ENCODE measurements around the gene HINFP. TPM values are rescaled to one million over a fixed set of nuclear protein-coding genes. Genes with fewer than 3 reads are reported as not detected.
A peak's percentile ranks its signal among the peaks of the same experiment; 100 is the strongest.

HINFP gene
- total and polyA plus RNA-seq, 2 of the 4 experiments (the other 2 are of a cell fraction), result 9.1 to 15.3 TPM

GRCh38 chr11:119175493-119176077, 54.2 kb downstream of the HINFP start:
- WGBS, 2 experiments (ENCODE audit: extremely low coverage in 2 of 2, insufficient read length in 1 of 2), result no CpG with 5 or more reads among the region's 6 CpGs
- DNase-seq (peak; percentile 58), ATAC-seq (ENCODE audit: low read depth) (peak; percentile 80)
- no peak overlapping the region for H3K56ac ChIP-seq (ENCODE audit: extremely low read depth, insufficient read depth, low read length)
- no peak overlapping the region for H4K5ac ChIP-seq (ENCODE audit: low read depth, low read length)
- no peak overlapping the region for H3K14ac ChIP-seq (replicated peaks; ENCODE audit: low read depth, low read length)
- no peaks in the 10 kb centered on the region for H4K20me1 ChIP-seq (ENCODE audit: insufficient read depth, low read length)
- H3K4ac ChIP-seq (ENCODE audit: low read depth, low read length), result 0 out of 2 replicates have a peak overlapping the region, but pooled peaks have one; percentile 17
- no peak overlapping the region for H2BK5ac ChIP-seq (ENCODE audit: low read depth, low read length, poor library complexity, severe bottlenecking)
- H2AK9ac ChIP-seq (replicated peaks; ENCODE audit: low read depth, low read length, poor library complexity), result no peak overlapping the region
- H3K9me3 ChIP-seq (ENCODE audit: control insufficient read depth, insufficient read depth, low read length), result no peaks in the 10 kb centered on the region
- H2BK120ac ChIP-seq (ENCODE audit: low read depth, low read length), result 0 out of 2 replicates have a peak overlapping the region, but pooled peaks have one; percentile 38
- no peak overlapping the region for H3K27ac ChIP-seq (ENCODE audit: insufficient read depth, low read length)
- dilution Hi-C loops (cut with HindIII; ENCODE audit: low sequenced_read_pairs, unreplicated experiment) (no loop called here), intact Hi-C loops (cut with micrococcal nuclease) (no loop called here), in situ Hi-C loops (cut with MboI; ENCODE audit: low sequenced_read_pairs) (no loop called here)
- 0 out of 2 replicates have a peak overlapping the region, but pooled peaks have one; percentile 22 for H2AK5ac ChIP-seq (ENCODE audit: low read depth, low read length)
- no peak overlapping the region for H3K23ac ChIP-seq (ENCODE audit: low read depth, low read length)
- no peak overlapping the region for H3K4me2 ChIP-seq (ENCODE audit: low read depth, low read length)
- no peak overlapping the region for H4K91ac ChIP-seq (ENCODE audit: insufficient read depth, low read depth, low read length)
- H3K36me3 ChIP-seq (ENCODE audit: control insufficient read depth, insufficient read depth, low read length), result peaks cover 6% of the 10 kb centered on the region; the same call in 1 of the 2 replicates
- no peak overlapping the region for H4K8ac ChIP-seq (ENCODE audit: low read depth in 2 of 2, low read length in 2 of 2)
- H3K9me1 ChIP-seq (ENCODE audit: insufficient read depth, low read length), result peaks cover 16% of the 10 kb centered on the region
- H2BK15ac ChIP-seq (ENCODE audit: low read depth, low read length), result no peak overlapping the region
- no peak overlapping the region for H2BK20ac ChIP-seq (ENCODE audit: low read depth, low read length)
- no peaks in the 10 kb centered on the region for H3K79me1 ChIP-seq (ENCODE audit: low read depth in 1 of 2, low read length in 2 of 2)
- peaks cover 5% of the 10 kb centered on the region for H3K4me1 ChIP-seq (ENCODE audit: control insufficient read depth, insufficient read depth, low read length)
- no peak overlapping the region for H3K4me3 ChIP-seq (ENCODE audit: insufficient read depth, low read depth, low read length)
- H3K27me3 ChIP-seq (ENCODE audit: control insufficient read depth, insufficient read depth, low read length), result no peaks in the 10 kb centered on the region
- no peak overlapping the region for H2AFZ ChIP-seq (replicated peaks; ENCODE audit: low read length, poor library complexity)
- BruUV-seq (replicated peaks), result no TSS peak
- no peak overlapping the region for H3K18ac ChIP-seq (ENCODE audit: low read depth, low read length)
- no peak for TF ChIP-seq RFX5 (IDR thresholded peaks at IDR 0.05; ENCODE audit: low read depth, low read length)
- TF ChIP-seq MXI1 (IDR thresholded peaks at IDR 0.05; ENCODE audit: borderline replicate concordance, low read depth, low read length), result no peak
- no peak for TF ChIP-seq MAZ (IDR thresholded peaks at IDR 0.05; ENCODE audit: borderline replicate concordance, low read depth, low read length)
- peak; percentile 95 for TF ChIP-seq FOS (IDR thresholded peaks at IDR 0.05; ENCODE audit: low read depth, low read length)
- TF ChIP-seq SMC3 (IDR thresholded peaks at IDR 0.05; ENCODE audit: low read depth, low read length), result no peak
- TF ChIP-seq RAD21 (IDR thresholded peaks at IDR 0.05; ENCODE audit: low read length), result no peak
- TF ChIP-seq NFE2L2 (IDR thresholded peaks at IDR 0.05; ENCODE audit: low read depth, low read length), result no peak
- no peak for TF ChIP-seq USF2 (IDR thresholded peaks at IDR 0.05; ENCODE audit: low read depth, low read length)
- TF ChIP-seq BHLHE40 (IDR thresholded peaks at IDR 0.05; ENCODE audit: low read depth, low read length), result peak; percentile 46; the same call in 1 of the 2 replicates
- no peak for TF ChIP-seq RCOR1 (IDR thresholded peaks at IDR 0.05; ENCODE audit: insufficient replicate concordance, low read length)
- no peak for TF ChIP-seq CTCF (conservative IDR thresholded peaks at IDR 0.05; ENCODE audit: low read depth, low read length)
- no peak for TF ChIP-seq CHD1 (IDR thresholded peaks at IDR 0.05; ENCODE audit: low read depth, low read length)
- TF ChIP-seq ELK1 (IDR thresholded peaks at IDR 0.05; ENCODE audit: borderline replicate concordance, low read depth, low read length), result no peak
- H3K9ac ChIP-seq (ENCODE audit: low read depth, low read length), result no peak overlapping the region
- POLR2A ChIA-PET (ENCODE audit: unreplicated experiment), result no interaction called here
- CTCF ChIA-PET, result no interaction called here

Measured in IMR-90 (cell line).